Smooth muscle cell (in vitro differentiated cells): ENCODE data around the gene BAG5. TPM values are rescaled to one million over a fixed set of nuclear protein-coding genes. Genes with fewer than 3 reads are reported as not detected.

Experiments used
- DNase-seq: peaks from one replicate; lab custom pipeline; 2025; ENCODE audit not compliant: unreplicated experiment; lab: John Stamatoyannopoulos, UW
- H2AFZ ChIP-seq: fragments of 200-600 bp; sonication (generic); 2 replicates; pipeline ENCODE4 v1.6.0; 2016; ENCODE audit warnings: antibody characterized with exemption, low read depth, mild to moderate bottlenecking
- H3F3A ChIP-seq: fragments of 200-600 bp; sonication (generic); 2 replicates; pipeline ENCODE4 v1.6.0; 2017; ENCODE audit warnings: antibody characterized with exemption, low read depth
- H3K27ac ChIP-seq: fragments of 200-600 bp; sonication (generic); 2 replicates; pipeline ENCODE4 v1.5.1; 2016; ENCODE audit warnings: low read depth, mild to moderate bottlenecking
- H3K27me3 ChIP-seq: fragments of 200-600 bp; sonication (generic); 2 replicates; pipeline ENCODE4 v1.6.1; 2016; ENCODE audit warnings: low read depth, mild to moderate bottlenecking
- H3K36me3 ChIP-seq: fragments of 200-600 bp; sonication (generic); 2 replicates; pipeline ENCODE4 v1.5.1; 2016; ENCODE audit warnings: low read depth
- H3K4me1 ChIP-seq: fragments of 200-600 bp; sonication (generic); 2 replicates; pipeline ENCODE4 v1.5.1; 2016; ENCODE audit warnings: low read depth
- H3K4me2 ChIP-seq: fragments of 200-600 bp; sonication (generic); 2 replicates; pipeline ENCODE4 v1.6.0; 2016; ENCODE audit warnings: mild to moderate bottlenecking
- H3K4me3 ChIP-seq: fragments of 200-600 bp; sonication (generic); 2 replicates; pipeline ENCODE4 v1.5.1; 2016; ENCODE audit warnings: mild to moderate bottlenecking
- H3K79me2 ChIP-seq: fragments of 200-600 bp; sonication (generic); 2 replicates; pipeline ENCODE4 v1.6.0; 2016; ENCODE audit warnings: low read depth, mild to moderate bottlenecking
- H3K9ac ChIP-seq: fragments of 200-600 bp; sonication (generic); 2 replicates; pipeline ENCODE4 v1.6.0; 2016; ENCODE audit warnings: low read depth
- H3K9me3 ChIP-seq: fragments of 200-600 bp; sonication (generic); replicated peaks from 2 replicates; pipeline ENCODE4 v1.5.1; 2016; ENCODE audit warnings: low read depth
- H4K20me1 ChIP-seq: fragments of 200-600 bp; sonication (generic); 2 replicates; pipeline ENCODE4 v1.6.0; 2016; ENCODE audit warnings: low read depth
- WGBS: methylation state at CpG from one replicate; pipeline ENCODE4 v1.1.7; 2016; ENCODE audit warnings: low lambda C conversion rate; 5-methylcytosine and 5-hydroxymethylcytosine counted together
- polyA plus RNA-seq: library from polyadenylated mRNA; unstranded; fragments of >200 nt; fragmentation: Nextera tagmentation; extraction: Ambion mirVana; gene quantifications from 2 replicates; pipeline ENCODE4 v1.2.1, GENCODE V29; 2016
- total RNA-seq: library from RNA; depleted of rRNA; stranded (reverse); fragments of >200 nt; gene quantifications from 2 replicates; pipeline ENCODE4 v1.2.3, GENCODE V29; 2014
- TF ChIP-seq, protein P1 (sequence below): fragments of 200-600 bp; sonication (generic); IDR thresholded peaks from 2 replicates; pipeline ENCODE4 v1.5.1; 2017; ENCODE audit warnings: borderline replicate concordance, mild to moderate bottlenecking, antibody characterized with exemption; ENCODE audit not compliant: insufficient read depth, poor library complexity, severe bottlenecking

BAG5 gene
- total and polyA plus RNA-seq, 2 experiments from 2014 or later = 13.4 to 31.1 TPM

DNA sequence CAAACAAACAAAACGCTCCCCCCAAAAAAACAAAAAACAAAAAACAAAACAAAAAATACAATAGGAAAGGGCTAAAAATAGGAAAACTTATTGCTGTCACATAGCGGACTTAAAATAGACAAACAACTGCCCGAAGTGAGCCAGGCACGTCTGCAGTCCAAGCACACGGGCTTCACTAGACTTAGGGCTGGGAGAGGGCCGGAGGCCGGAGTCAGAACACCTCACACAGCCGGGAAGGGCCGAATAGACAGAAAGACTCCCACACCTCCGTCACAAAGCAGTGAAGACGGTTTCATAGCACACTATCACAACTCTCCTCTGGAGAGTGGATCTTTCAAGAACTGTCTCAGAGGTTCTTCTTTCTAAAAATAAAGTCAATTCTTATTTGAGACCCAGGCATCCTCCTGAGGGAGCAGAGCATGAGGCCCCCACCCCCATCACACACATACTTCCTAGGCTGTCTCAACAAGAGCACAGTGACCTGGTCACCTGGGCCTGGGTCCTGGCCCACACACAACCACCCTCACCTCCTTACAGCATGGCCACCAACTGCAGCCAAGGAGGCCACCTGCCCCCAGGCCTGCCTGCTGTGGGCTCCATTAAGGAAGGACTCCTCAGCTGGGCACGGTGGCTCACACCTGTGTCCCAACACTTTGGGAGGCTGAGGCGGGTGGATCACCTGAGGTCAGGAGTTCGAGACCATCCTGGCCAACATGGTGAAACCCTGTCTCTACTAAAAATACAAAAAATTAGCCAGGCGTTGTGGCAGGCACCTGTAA is 6.7 kb downstream of the BAG5 start:
- DNase-seq = no peak
- TF ChIP-seq, protein P1, sequence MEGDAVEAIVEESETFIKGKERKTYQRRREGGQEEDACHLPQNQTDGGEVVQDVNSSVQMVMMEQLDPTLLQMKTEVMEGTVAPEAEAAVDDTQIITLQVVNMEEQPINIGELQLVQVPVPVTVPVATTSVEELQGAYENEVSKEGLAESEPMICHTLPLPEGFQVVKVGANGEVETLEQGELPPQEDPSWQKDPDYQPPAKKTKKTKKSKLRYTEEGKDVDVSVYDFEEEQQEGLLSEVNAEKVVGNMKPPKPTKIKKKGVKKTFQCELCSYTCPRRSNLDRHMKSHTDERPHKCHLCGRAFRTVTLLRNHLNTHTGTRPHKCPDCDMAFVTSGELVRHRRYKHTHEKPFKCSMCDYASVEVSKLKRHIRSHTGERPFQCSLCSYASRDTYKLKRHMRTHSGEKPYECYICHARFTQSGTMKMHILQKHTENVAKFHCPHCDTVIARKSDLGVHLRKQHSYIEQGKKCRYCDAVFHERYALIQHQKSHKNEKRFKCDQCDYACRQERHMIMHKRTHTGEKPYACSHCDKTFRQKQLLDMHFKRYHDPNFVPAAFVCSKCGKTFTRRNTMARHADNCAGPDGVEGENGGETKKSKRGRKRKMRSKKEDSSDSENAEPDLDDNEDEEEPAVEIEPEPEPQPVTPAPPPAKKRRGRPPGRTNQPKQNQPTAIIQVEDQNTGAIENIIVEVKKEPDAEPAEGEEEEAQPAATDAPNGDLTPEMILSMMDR = no peak
- Histone ChIP-seq H3K79me2 (peaks cover 41% of the 10 kb centered on the region), H3K4me2 (no peak overlapping the region), H3K27me3 (no peaks in the 10 kb centered on the region), H3K4me1 (peaks cover 2% of the 10 kb centered on the region), H3K36me3 (no peaks in the 10 kb centered on the region), H3K4me3 (no peak overlapping the region), H4K20me1 (peaks cover 80% of the 10 kb centered on the region), H3K9ac (no peak overlapping the region), H3F3A (peaks cover 15% of the 10 kb centered on the region), H3K27ac (no peak overlapping the region), H3K9me3 (no peaks in the 10 kb centered on the region), H2AFZ (no peak overlapping the region)
- 95% methylated on average over 15 of the region's 15 CpGs for WGBS

DNA sequence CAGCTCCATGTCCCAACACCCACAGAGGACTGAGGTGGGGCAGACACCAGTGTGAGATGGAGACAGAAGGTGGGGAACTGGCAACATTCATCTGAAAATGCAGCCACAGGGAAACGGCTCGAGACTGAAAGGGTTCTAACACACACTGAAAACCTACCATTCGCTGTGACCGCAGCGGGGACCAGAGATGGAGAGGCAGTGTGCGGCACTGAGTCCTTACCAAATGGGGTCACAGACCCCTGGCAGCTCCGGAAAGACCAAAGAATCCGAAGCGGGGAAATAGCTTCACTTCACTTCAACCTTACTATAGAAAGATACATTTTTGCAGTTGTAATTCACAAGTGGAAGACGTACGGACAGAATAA is 9.6 kb downstream of the BAG5 start:
- no peak overlapping the region for H3K9ac ChIP-seq

DNA sequence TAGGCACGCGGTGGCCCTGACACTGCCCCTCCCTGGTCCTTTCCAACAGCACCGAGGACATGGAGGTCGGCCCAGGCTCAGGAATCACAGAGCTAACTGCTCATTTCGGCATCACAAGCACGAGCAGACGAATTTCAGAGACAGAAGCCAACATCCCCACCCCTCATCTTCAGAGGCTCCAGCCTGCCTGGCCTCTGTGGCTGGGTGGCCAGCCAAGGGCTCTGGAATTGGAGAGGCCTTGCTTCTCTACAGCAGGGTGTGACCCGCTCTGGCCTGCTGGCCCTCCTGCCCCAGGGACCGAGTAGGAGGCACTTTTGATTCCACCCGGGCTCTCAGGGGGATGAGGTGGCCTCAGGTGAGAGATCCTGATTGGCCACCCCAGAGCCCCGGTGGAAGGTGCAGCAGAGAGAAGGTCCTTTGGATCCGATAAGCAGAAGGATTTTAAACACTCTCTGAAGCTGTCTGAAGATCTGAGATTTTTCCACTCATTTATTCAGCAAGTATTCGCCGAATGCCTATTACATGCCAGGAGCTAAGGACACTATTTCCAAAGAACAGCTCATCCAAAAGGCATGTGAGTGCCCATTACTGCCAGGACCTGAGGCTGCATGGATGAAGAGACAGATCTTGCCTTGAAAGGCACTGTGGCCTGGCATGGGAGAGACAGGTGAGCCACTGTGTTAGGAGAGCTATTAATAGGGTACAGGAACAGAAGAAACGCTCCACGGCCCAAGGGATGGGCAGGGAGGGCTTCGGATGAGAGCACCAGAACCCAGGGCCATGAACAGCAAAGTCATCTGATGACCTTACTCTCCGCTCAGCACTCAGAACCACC is 10.2 kb downstream of the BAG5 start:
- Histone ChIP-seq H3K4me2 (no peak overlapping the region), H3K27me3 (no peaks in the 10 kb centered on the region), H3F3A (peaks cover 2% of the 10 kb centered on the region), H4K20me1 (peaks cover 50% of the 10 kb centered on the region), H3K4me1 (no peaks in the 10 kb centered on the region), H3K27ac (no peak overlapping the region), H2AFZ (no peak overlapping the region), H3K4me3 (no peak overlapping the region), H3K9me3 (no peaks in the 10 kb centered on the region), H3K79me2 (peaks cover 7% of the 10 kb centered on the region), H3K36me3 (no peaks in the 10 kb centered on the region), H3K9ac (no peak overlapping the region)
- DNase-seq = no peak
- TF ChIP-seq, protein P1 = no peak
- 81% methylated on average over 18 of the region's 18 CpGs for WGBS

More for the DNA sequence above, 9.6 kb downstream of the BAG5 start:
- Histone ChIP-seq H3K4me1 (no peaks in the 10 kb centered on the region), H4K20me1 (peaks cover 51% of the 10 kb centered on the region), H3K9me3 (no peaks in the 10 kb centered on the region), H3K27me3 (no peaks in the 10 kb centered on the region), H3K79me2 (peaks cover 11% of the 10 kb centered on the region), H3K27ac (no peak overlapping the region), H3K4me2 (no peak overlapping the region), H3F3A (peaks cover 4% of the 10 kb centered on the region), H3K36me3 (no peaks in the 10 kb centered on the region), H3K4me3 (no peak overlapping the region), H2AFZ (no peak overlapping the region)
- TF ChIP-seq, protein P1 = no peak
- WGBS = 99% methylated on average over 11 of the region's 11 CpGs
- DNase-seq = no peak
